Tongue (tissue), 2 donors: Measurements from ENCODE around the gene BORCS6. TPM values are rescaled to one million over a fixed set of nuclear protein-coding genes. Genes with fewer than 3 reads are reported as not detected.
A peak's percentile ranks its signal among the peaks of the same experiment; 100 is the strongest.
"Not testable (repeated sequence)": the region's sequence is repeated elsewhere in the genome, so short reads cannot be mapped to it uniquely, and the experiment has no call there.

ENCODE experiments used
- DNase-seq: peaks from one replicate; pipeline ENCODE4 v3.0.0-alpha.2; 2015
- total RNA-seq: library from RNA; depleted of rRNA; stranded (reverse); fragments of >200 nt; gene quantifications from one replicate; pipeline ENCODE4 v1.2.3, GENCODE V29; 2014

The BORCS6 gene
- total RNA-seq, 1 donor from 2014 or later = 7.6 TPM

DNA sequence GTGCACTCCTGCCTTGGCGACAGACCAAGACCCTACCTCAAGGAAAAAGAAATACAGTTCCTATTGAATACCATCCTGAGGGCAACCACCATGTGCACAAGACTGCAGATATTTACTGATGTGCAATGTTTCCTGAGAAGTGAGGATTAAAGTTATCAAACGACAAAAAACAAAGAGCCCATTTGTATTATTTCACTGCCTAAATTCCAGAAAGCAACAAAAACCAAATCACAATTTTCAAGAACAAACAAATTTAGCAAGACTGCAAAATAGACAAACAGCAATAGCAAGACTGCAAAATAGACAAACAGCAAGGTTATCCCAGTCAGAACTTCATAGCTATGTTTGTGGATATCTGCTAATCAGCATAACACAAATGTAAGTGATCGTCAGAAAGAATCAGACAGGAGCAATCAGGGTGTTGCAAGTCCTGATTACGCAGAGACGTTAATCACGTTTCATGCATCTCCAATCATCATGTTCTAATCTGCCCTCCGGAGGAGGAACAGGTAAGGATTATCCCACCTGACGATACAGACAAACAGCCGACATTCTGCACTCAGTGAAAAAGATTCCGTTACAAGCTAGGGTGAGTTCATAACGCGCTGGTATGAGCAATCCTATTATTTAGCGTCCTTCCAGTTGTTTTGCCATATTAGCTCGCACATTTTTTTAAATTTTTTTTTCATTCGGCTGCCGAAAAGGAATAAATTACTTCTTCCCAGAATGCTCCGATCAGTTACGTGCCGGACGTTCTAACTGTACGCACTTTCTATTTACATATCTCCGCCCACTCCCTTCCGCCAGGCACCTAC lies 16.7 kb downstream of the BORCS6 start:
- peak; percentile 98 for DNase-seq

DNA sequence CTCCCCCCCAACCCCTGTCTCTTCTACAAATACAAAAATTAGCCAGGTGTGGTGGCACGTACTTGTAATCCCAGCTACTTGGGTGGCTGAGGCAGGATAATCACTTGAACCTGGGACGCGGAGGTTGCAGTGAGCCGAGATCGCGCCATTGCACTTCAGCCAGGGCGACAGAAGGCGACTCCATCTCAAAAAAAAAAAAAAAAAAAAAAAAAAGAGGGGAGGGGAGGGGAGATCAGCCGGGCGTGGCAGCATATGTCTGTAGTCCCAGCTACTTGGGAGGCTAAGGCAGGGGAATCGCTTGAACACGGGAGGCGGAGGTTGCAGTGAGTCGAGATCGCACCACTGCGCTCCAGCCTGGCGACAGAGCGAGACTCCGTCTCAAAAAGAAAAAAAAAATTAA lies 19.8 kb downstream of the BORCS6 start:
- DNase-seq = not testable (repeated sequence)

DNA sequence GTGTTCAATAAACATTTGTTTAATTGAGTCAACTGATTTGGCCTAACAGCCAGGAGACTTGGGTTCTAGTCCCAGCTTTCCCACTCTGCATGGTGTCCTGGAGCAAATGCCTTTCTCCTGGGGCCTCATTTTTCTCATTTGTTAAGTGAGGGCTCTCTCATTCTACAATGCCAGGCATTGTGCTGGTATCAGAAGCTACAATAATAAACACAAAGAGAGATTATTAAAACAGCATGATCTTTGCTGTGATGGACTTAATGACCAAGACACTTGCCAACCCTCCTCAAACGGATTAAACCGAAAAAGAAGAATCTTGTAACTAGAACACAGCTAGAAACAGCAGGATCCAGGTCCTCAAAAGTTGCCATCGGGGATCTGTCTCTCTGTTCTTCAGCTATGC lies 22.5 kb downstream of the BORCS6 start:
- no peak for DNase-seq

DNA sequence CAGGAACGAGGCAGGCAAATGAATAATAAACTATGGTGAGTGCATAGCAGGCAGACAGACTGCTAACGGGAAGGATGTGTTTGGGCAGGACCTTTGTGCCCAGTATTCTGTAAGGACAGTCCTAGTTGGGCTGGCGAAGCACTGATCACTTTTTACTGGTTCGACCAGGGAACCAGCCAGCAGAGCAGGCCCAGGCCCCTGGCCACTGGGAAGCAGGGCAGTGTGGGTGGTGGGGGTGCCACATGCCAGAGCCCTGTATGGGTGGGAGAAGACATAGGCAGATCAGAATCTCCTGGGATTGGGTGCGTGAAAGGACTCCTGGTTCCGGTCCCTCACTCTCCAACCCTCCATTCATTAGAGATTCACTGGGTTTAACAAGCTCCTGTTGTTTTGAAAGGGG lies 23.2 kb downstream of the BORCS6 start:
- no peak for DNase-seq

DNA sequence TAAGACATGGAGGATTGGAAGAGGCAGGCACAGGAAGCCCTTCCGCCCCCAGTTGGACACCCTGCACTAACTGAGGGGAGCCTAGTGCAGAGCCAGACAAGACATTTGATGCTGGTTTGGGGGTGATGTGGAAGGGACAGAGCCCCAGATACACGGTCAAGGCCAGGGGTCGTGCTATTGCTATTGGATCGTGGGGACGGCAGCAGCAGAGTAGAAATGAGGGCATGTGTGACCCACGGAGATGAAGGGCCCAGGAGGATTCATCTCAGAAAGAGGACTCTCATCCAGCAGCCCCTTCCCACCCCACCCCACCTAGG lies 25.2 kb downstream of the BORCS6 start:
- no peak for DNase-seq

DNA sequence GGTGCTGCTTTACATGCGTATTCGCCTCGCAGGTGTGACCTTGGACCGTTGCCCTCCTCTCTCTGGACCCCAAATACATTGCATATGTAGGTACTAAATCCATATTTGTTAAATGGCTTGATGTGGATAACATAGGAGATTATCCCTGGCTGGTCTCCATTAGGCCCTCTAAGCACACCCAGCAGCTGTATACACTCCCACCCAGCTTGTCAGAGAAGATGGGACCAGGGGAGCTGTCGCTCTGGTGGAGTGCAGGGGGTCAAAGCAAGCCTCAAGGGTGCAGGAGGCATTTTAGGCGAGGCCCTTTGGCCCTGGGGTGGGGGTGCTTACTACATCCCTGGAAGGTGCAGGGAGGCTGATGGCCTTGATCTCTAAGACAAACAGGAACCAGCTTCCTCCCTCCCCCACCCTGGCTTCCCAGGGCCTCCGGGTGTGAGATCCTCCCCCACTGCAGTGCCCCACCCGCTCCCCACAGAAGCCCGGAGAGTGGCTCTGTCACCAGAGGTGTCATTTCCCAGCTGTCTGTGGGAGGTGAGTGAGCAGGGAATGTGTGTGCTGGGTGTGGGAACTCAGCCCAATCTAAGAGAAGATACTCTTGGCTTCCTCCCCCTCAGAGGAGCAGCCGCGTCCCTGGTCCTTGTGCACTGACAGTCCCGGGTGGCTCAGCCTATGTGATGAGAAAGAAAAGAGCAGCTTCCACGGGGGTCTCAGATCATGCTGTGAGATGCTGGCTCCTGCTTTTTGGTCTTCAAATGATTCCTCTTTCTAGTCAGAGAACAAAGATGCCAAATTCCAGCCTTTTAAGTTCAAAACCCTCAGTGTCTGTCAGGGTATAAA lies 25.8 kb downstream of the BORCS6 start:
- DNase-seq = peak; percentile 71

DNA sequence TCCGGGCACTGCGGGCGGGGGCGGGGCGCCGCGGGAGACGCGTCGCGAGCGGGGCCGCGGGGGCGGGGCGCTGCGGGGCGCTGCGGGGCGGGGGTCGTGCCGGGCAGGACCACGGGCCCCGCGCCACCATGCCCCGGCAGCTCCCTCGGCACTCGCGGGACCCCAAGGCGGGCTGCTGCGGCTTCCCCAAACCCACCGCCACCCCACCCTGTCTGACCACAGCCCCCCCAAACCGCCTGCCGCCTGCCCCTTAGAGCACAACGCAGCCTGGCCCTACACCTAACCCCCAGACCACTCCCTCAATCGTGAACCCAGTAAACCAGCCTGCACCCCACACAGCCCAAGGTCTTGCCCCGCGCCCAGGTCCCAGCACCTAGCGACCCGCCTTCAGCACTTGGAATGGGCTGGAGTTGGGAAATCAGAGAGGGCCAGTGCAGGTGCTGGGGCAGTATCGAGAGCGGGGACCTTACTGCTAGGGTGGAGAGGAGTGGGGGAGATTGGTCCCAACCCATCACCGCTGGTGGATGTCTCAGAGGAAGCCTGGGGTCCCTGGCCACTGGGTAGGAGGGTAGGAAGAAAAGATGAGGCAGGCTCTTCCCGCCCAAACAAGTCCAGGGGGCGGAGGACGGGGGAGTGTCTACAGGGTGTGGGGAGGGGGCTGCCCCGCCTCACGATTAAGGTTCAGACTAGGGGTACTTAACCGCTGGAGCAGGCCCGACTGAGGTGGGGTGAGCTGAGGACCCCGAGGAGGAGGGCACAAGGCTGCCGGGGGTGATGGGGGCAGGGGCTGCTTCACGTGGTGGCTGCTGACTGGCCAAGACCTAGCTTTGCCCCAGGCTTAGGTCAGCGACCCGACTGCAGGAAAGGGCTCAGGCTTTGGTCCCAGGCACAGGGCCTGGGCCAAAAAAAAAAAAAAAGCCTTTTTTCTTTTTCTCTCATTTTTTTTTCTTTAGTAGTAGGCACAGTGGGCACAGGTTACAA lies 26.7 kb downstream of the BORCS6 start:
- DNase-seq = peak; percentile 56

DNA sequence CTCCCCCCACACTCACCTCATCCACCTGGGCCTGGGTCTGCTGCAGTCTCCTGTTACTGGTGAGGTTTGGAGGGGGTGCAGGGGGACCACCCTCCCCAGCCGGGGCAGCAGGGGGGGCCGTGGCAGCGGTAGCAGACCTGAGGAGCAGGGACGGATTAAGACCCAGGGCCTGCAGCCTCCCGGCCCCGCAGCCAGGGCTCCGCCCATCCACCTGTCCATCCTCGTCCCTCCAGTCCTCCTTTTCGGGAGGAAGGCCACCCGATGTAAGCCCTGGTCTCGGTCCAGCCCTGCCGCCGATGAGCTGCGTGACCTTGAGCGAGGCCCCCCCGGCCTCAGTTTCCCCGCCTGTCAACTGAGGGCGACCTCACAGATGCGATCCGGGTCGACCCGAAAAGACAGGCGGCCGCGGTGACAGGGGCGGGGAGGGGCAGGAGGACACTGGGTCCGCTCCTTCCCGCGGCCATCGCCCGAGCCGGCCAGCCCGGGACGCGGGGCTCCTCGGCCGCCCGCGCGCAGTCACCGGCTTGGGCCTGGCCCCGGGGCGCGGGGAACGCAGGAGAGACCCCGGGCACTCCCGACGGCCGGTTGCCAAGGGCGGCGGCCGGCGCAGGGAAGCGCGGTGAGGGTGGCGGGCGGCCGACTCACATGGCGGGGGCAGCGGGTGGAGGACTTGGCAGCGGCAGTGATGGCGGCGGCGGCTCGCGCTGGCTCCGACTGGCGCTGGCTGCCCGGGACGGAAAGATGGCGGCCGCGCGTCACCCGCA lies 27.6 kb downstream of the BORCS6 start, which contains the start of gene VAMP2:
TSS of gene VAMP2 (minus strand) at position 716 of the 764 bp plus-strand sequence. CDS start at position 647, 69 bp downstream.
- DNase-seq = peak; percentile 92

DNA sequence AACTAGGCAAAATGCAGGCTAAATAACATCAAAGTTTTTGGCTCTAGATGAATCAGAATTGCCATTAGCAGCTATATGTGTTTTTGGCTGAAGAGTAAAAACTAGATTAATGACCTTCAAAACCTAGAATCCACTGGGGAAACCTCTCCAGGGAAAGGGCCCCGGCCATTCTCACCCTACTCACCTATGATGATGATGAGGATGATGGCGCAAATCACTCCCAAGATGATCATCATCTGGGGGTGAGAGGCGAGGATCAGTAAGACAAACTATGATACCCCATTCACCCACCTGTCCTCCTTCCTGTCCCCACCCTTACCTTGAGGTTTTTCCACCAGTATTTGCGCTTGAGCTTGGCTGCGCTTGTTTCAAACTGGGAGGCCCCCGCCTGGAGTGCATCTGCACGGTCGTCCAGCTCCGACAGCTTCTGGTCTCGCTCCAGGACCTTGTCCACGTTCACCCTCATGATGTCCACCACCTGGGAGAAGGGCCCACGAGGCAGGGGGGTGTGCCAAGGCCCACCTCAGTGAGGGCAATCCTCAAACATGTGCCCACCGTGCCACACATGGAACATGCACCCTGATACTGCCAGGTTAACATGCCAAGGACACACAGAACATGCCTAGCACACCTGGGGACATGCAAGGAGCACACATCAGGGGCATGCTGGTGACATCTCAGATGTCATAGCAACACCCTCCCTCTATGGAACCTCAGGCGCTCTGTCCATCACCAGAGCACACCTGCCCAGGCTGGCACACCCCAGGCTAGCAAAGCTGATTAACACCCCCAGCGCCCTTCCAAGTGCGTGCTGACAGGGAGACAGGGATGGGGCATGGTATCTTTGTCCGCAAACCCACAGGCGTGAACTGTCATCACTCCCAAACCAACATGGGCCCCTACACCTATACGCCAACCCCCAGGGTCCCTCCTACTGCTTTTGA lies 28.4 kb downstream of the BORCS6 start:
- DNase-seq = no peak

DNA sequence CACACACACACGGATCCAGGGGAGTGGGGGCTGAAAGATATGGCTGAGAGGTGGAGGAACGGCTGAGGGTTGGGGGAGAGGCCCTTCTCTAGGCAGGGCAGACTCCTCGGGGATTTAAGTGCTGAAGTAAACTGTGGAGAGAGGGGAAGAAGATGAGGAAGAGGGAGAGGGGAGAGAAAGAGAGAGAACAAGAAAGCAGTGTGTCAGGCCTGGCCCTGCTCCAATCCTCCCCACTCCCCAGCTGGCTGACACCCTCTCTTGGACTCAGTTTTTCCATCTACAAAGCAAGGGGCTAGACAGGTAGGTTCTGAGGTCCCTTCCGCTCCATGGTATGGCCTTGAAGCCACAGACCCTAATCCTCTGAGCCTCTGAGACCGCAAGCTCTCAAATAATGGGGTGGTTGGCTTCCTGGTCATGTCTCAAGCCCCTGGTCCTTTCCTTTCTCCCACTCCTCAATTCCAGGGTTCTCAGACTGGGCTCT lies 29.2 kb downstream of the BORCS6 start:
- DNase-seq = no peak

DNA sequence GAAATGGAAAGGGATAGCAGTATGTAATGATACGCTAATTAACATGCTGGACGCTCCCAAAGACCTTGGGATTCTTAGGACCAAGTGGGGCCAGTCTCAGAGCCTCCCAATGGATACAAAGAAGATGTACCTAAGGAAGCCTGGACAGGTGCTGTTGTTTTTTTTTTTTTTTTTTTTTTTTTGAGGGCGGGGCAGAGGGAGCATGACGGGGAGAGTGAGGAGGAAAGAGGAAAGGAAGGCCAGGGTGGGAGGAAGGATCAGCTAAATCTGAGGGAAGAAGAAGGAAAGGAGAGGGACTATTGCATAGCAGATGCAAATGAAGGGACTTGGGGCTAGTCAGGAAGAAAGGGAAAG lies 29.8 kb downstream of the BORCS6 start:
- no peak for DNase-seq

DNA sequence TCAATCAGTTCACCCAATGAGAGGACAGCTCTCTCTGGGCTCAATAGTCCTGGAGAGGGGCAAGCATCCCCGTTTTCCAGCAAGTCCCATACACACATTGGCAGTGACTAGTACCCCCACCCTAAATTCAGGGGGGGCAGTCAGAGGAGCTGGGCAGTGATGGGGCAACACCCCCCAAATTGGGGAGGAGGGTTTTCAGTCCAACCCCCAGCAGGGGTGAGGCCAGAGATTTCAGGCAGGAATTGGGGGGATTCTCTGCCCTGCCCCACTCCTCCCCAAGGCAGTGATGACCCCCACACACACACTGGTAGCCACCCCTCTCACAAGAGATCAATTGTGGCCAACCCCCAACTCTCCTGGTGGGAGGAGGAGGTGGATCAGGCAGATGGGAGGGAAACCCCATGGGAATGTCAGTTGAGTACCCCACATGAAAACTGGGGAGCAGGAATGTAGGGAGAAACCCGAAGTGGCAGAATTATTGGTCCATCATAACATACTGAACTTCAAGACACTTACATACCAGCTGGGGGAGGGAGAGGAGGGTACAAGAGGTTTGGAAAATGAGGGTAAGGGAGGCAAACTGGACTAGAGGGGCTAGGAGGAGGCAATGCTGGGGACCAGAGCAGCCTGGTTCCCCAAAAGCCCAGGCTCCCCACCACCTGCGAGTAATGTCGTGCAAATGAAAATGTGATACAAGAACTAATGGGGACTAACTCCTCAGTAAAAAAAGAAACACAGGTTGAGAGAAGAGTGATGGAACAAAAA lies 30.3 kb downstream of the BORCS6 start:
- DNase-seq = no peak

DNA sequence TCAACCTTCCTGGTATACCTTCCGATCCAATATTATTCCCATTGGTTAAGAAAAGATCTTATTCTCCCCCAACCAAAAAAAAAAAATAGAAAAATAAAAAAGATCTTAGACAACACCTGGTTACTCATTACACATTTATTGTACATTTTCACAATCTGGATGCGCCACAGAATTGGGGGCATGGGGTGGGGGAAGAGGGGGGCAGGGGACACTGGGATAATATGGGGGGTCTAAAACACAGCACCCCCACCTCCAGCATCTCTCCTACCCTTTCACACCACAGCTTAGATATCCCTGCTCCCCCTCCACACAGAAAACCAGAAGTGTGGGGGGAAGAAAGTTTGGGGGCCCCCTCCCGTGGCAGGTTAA lies 31.0 kb downstream of the BORCS6 start:
- DNase-seq = no peak

DNA sequence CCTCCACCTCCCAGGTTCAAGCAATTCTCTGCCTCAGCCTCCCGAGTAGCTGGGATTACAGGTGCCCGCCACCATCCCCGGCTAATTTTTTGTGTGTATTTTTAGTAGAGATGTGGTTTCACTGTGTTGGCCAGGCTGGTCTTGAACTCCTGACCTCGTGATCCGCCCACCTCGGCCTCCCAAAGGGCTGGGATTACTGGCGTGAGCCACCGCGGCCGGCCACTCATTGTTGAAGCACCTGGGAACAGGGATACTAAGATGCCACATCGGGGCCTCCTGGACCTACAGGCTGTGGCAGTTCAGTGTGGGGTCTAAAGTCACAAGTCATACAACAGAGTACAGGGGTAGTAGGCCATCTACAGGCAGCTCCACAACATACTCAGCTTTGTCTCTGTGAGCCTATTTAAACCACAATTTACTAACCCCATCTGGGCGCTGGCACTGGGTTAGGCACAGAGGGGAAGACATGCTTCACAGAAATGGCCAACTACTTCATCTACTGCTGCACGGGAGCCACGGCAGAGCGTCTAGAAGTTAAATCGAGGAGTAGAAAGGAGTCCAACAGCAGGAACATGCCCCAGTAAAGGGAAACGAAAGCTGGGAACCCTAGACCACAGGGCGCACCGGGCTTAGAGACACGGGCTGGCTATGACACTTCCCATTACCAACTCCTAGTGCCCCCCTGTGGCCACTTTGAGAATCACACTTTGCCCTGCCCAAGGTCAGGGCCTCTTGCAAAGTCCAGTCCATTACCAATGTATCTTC lies 31.5 kb downstream of the BORCS6 start:
- peak; percentile 94 for DNase-seq

DNA sequence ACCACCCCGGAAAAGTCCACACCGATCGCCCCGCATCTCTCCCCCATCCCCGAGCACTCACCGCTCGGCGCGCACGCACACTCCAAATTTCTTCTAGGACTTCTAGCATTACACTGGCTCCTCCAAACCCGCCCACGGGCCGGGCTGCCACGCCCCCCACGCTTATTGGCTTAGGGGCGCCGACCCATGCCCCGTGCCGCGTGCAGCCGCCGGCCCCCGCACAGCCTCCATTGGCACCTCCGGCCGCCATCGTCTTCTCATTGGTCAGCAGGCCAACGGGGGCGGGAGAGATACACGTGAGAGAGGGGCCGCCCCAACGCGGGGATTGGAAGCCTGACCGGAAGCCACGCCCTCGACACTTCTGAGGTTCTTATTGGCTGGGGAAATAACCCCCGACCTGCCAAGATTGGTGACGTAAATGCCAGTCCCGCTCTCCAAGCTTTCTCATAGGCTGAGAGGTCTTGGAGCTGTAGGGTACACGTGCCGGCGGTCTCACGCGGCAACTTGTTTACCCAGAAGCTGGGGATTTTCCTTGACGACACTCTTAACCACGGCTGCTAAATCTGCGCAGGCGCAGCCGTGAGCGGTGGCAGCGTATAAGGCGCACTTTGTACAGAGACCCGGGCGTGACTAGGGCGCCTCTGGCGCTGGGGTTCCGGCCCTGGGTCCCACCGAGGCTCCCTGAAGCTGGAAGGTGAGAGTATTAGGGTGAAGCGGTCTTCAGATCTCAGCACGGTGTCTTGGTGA lies 33.6 kb downstream of the BORCS6 start:
- DNase-seq = peak; percentile 100

DNA sequence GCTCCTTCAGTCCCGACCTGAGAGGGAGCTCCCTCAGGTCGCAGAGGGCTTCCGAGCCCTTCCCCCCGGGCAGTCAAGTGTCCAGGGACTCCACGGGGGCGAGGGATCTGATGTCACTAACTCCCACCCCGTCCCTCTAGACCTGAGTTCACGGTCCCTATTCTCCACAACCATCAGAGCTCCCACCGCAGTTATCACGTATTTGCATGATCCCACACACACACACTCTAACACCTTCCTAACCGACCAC lies 34.1 kb downstream of the BORCS6 start:
- DNase-seq = no peak

DNA sequence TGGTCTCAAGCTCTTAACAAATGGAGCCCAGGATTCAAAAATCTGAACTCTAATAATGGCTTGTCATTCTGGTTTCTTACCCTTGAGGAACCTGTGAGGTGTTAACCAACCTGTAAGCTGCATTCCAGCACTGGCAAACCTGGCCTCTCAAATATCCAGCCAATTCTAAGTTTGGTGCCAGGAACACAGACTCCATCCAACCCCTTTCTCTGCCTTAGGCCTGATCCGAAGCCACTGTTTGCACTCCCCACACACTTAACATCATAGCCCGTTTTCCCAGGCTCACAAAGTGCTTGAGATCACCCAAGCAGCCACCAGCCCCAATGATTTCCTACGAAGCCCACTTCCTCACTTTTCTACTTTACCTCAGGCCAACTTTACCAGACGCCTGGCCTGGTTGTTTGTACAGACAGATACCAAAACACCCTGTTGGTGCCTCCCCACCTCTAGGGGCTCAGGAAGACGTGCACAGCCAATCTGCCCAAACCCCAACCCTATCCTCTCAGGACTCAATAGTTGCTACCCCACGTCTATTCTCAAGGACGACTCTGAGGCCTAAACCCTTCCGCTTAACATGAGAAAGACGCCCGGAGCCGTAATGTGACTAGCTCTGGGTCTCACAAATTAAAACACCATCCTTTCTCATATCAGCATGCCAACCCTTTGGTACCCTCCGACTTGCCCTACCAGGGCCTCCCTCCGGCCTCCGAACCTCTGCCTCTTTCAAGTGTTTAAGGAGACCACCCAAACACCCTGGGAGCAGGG lies 34.6 kb downstream of the BORCS6 start:
- peak; percentile 39 for DNase-seq
